ENCODE data around the gene CALM1.

The CALM1 gene

DNA sequence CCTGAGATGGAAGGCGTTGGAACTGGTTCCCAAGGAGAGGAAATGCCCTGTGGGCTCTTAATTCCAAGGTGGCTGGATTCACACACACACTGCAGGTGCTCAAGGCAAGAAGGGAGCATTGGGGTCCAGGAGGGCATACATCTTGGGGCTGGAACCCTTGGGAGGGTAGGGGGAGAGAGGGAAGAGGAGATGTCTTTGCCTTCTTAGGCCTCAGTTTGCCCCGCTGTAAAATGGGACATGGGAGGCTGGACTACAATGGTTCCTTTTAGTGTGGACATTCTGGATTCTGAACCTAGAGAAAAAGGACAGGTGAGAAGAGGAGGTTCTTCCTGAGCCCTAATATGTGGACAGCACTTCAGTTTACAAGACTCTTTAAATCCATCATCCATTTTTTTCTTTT is 43.8 kb downstream of the CALM1 start:
- H3K36me3 ChIP-seq (ENCODE audit: control insufficient read depth, insufficient read depth, low read length) = no peaks in the 10 kb centered on the region
- TF ChIP-seq, protein P1, sequence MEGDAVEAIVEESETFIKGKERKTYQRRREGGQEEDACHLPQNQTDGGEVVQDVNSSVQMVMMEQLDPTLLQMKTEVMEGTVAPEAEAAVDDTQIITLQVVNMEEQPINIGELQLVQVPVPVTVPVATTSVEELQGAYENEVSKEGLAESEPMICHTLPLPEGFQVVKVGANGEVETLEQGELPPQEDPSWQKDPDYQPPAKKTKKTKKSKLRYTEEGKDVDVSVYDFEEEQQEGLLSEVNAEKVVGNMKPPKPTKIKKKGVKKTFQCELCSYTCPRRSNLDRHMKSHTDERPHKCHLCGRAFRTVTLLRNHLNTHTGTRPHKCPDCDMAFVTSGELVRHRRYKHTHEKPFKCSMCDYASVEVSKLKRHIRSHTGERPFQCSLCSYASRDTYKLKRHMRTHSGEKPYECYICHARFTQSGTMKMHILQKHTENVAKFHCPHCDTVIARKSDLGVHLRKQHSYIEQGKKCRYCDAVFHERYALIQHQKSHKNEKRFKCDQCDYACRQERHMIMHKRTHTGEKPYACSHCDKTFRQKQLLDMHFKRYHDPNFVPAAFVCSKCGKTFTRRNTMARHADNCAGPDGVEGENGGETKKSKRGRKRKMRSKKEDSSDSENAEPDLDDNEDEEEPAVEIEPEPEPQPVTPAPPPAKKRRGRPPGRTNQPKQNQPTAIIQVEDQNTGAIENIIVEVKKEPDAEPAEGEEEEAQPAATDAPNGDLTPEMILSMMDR (IDR thresholded peaks at IDR 0.05; ENCODE audit: insufficient read depth, low read length, poor library complexity, severe bottlenecking) = no peak
- H3K27me3 ChIP-seq (replicated peaks; ENCODE audit: control insufficient read depth, insufficient read depth, low read length) = no peaks in the 10 kb centered on the region; the same call in 1 of the 2 replicates
- no peak overlapping the region for H3K4me3 ChIP-seq (replicated peaks; ENCODE audit: low read depth, low read length)
- DNase-seq (ENCODE audit: extremely low read depth, insufficient read length) = no peak

DNA sequence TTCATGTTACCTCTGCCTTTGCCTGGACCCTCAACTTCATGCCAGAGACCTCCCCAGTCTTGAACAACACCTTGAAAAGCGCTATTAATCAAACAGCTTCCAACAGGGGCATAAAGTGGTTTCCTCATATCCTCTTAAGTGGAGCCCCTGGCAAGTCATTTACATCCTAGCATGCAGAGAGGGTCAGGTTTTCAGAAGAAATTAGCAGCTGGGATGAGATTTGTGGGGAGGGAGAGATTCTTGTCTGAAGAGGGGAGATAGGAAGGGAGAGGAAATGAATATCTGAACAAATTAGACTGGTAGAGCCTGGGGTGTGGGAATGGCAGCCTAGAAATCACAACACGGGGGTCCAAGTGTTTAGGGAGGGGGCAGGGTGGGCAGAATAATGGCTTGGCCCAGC is 45.6 kb downstream of the CALM1 start:
- Histone ChIP-seq H3K36me3 (ENCODE audit: control insufficient read depth, insufficient read depth, low read length) (no peaks in the 10 kb centered on the region), H3K4me3 (replicated peaks; ENCODE audit: low read depth, low read length) (no peak overlapping the region), H3K27me3 (replicated peaks; ENCODE audit: control insufficient read depth, insufficient read depth, low read length) (no peaks in the 10 kb centered on the region)
- TF ChIP-seq, protein P1 (IDR thresholded peaks at IDR 0.05; ENCODE audit: insufficient read depth, low read length, poor library complexity, severe bottlenecking) = no peak
- DNase-seq (ENCODE audit: extremely low read depth, insufficient read length) = no peak

DNA sequence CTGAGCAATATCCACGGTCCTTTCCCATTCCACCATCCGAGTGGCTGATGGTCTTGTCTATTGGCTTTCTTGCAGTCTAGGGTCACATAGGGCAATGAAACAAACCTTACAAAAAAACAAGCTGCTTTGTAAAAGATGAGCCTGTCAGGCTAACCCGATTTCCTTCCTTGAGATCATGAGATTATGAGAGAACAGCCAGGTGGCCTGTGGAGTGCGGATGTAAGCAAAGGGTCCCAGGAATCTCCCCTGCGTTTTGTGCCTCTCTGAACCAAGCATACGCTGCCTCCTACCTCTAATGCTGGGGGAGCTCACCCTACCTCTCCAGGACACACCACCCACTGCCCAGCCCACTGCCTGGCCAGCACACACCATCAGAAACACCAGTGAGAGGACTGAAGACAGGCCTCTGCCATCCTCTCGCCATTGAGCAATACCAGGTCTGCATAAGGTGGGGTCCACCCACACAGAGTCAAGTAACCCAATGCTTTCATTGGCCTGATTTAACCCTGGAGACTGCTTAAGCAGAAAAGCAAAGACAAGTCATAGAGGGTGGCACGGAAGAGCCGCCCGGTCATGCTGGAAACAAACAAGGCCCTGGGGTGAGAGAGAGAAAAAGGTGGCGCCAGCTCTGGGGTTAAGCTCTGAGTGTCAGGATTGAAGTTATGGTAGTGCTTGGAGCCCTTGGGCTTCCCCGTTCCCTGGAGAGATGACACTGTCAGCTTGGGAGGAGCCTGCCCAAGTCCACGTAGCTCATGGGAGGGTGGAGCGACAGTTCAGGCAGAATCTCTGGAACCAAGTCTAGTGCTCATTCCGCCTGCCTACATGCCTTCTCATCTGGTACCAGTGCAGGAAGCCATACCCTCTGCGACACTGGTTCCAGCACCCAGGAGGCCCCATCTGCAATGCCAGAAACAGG is 46.6 kb downstream of the CALM1 start:
- DNase-seq (ENCODE audit: extremely low read depth, insufficient read length) = no peak
- Histone ChIP-seq H3K27me3 (replicated peaks; ENCODE audit: control insufficient read depth, insufficient read depth, low read length) (no peaks in the 10 kb centered on the region), H3K36me3 (ENCODE audit: control insufficient read depth, insufficient read depth, low read length) (no peaks in the 10 kb centered on the region), H3K4me3 (replicated peaks; ENCODE audit: low read depth, low read length) (no peak overlapping the region)
- TF ChIP-seq, protein P1 (IDR thresholded peaks at IDR 0.05; ENCODE audit: insufficient read depth, low read length, poor library complexity, severe bottlenecking) = no peak

DNA sequence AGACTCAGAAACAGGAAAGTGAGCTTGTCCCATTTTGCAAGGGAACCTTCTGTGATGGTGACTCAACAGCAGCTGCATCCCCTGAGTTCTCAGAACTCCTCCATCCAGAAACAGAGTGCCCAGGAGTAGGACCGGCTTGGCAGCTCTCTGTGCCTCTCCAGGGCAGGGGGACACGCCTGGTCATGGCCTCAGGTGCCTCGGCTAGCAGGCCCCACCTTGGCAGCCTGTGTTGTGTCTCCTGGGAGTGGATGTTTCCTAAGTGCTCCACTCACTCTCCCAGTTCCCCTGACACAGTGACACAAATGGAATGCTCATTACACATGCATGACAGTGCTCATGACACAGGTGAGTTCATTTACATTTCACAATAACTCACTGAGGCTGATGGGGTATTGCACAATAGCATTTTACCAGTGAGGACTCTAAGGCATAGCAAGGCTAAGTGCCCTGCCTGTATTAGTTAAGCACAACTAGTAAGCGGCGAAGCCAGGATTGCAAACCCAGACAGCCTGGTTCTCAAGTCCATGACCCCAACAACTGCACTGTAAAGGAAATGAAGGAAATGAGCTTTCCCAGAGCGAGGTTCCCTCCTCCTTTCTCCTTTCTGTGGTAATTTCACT is 47.4 kb downstream of the CALM1 start:
- TF ChIP-seq, protein P1 (IDR thresholded peaks at IDR 0.05; ENCODE audit: insufficient read depth, low read length, poor library complexity, severe bottlenecking) = no peak
- Histone ChIP-seq H3K4me3 (replicated peaks; ENCODE audit: low read depth, low read length) (no peak overlapping the region), H3K27me3 (replicated peaks; ENCODE audit: control insufficient read depth, insufficient read depth, low read length) (no peaks in the 10 kb centered on the region), H3K36me3 (ENCODE audit: control insufficient read depth, insufficient read depth, low read length) (no peaks in the 10 kb centered on the region)
- no peak for DNase-seq (ENCODE audit: extremely low read depth, insufficient read length)

DNA sequence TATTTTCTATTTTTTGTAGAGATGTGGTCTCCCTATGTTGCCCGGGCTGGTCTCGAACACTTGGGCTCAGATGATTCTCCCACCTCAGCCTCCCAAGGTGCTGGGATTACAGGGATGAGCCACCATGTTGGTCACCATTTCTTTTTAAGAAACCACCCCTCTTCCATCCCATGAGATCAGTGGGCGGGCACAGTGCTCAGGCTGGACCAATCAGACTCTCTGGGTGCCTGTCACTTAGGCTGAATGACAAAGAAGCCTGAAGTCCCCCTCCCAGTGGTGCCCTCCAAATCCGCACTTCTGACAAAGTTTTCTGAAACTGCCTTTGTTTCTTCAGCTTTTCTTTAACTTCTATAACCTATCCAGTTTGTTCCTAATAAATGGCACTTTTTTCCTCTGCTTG is 48.2 kb downstream of the CALM1 start:
- H3K4me3 ChIP-seq (replicated peaks; ENCODE audit: low read depth, low read length) = no peak overlapping the region
- H3K36me3 ChIP-seq (ENCODE audit: control insufficient read depth, insufficient read depth, low read length) = no peaks in the 10 kb centered on the region
- TF ChIP-seq, protein P1 (IDR thresholded peaks at IDR 0.05; ENCODE audit: insufficient read depth, low read length, poor library complexity, severe bottlenecking) = no peak
- DNase-seq (ENCODE audit: extremely low read depth, insufficient read length) = no peak
- H3K27me3 ChIP-seq (replicated peaks; ENCODE audit: control insufficient read depth, insufficient read depth, low read length) = no peaks in the 10 kb centered on the region

All from GM06990 (cell line).